HepG2 (cell line): ENCODE data around the gene MTNR1A. TPM values are rescaled to one million over a fixed set of nuclear protein-coding genes. Genes with fewer than 3 reads are reported as not detected.

Experiments
- ATAC-seq: fragments of 200-7000 bp; cut with Tn5 transposase; 3 replicates; pipeline ENCODE4 v1.9.1; 2020; ENCODE audit warnings: mild to moderate bottlenecking, moderate library complexity
- BruUV-seq: library from RNA; stranded (reverse); fragments of 400-500 nt; replicated peaks from 2 replicates; lab custom pipeline; 2021; lab: Mats Ljungman, UMichigan
- CTCF ChIA-PET: fragments of 300-600 bp; formaldehyde crosslinking; extraction: SDS; loops from one replicate; lab custom pipeline; 2021; ENCODE audit warnings: low total read pairs, inconsistent platforms, low intra/inter-chr PET ratio; lab: Yijun Ruan, JAX
- POLR2A ChIA-PET: fragments of 350-600 bp; sonication (Branson Sonifier 250); formaldehyde crosslinking; loops from one replicate; lab custom pipeline; 2020; ENCODE audit warnings: antibody characterized with exemption, inconsistent platforms; lab: Yijun Ruan, JAX
- DNase-seq: peaks from one replicate; pipeline ENCODE4 v3.0.0-alpha.2; 2015; ENCODE audit warnings: low spot score
- FAIRE-seq: peaks from 3 replicates; lab custom pipeline; 2011; peaks lifted over from hg19 to GRCh38; lab: Jason Lieb, UNC
- H2AFZ ChIP-seq: one replicate; pipeline ENCODE4 v1.6.1; 2011; ENCODE audit warnings: low read length, inconsistent platforms
- H3K27ac ChIP-seq: fragments of 300-600 bp; 3 replicates; pipeline ENCODE4 v1.8.0; 2011; ENCODE audit warnings: mixed run types, mild to moderate bottlenecking, mixed read lengths, low read length, inconsistent platforms; ENCODE audit not compliant: insufficient read depth; ENCODE audit errors: extremely low read length
- H3K27me3 ChIP-seq, 2 experiments: fragments of 200-600 bp in 1 of 2; 2 replicates in 1 of 2; 3 replicates in 1 of 2; pipeline versions ENCODE4 v1.6.0 to v1.8.0; 2011; ENCODE audit warnings: low read length in 2 of 2, mild to moderate bottlenecking in 2 of 2, moderate library complexity in 2 of 2, inconsistent platforms in 1 of 2; ENCODE audit not compliant: insufficient read depth in 2 of 2, control insufficient read depth in 1 of 2
- H3K36me3 ChIP-seq, 2 experiments: fragments of 200-600 bp in 1 of 2; replicated peaks in 1 of 2; 2 replicates in 1 of 2; 3 replicates in 1 of 2; pipeline versions ENCODE4 v1.5.1 to v1.8.0; 2011; ENCODE audit warnings: low read length in 2 of 2, inconsistent platforms in 1 of 2; ENCODE audit not compliant: insufficient read depth in 2 of 2, control insufficient read depth in 1 of 2
- H3K4me1 ChIP-seq: 2 replicates; pipeline ENCODE4 v1.5.1; 2012; ENCODE audit warnings: low read length, inconsistent platforms; ENCODE audit not compliant: insufficient read depth
- H3K4me2 ChIP-seq: 2 replicates; pipeline ENCODE4 v1.6.0; 2011; ENCODE audit warnings: low read depth, low read length, inconsistent platforms
- H3K4me3 ChIP-seq, 3 experiments: fragments of 200-600 bp in 1 of 3; sonication (generic), shearing (Covaris generic) in 1 of 3; replicated peaks in 1 of 3; 2 replicates each; pipeline ENCODE4 v1.5.1; 2011 to 2016; ENCODE audit warnings: low read length in 3 of 3, inconsistent platforms in 2 of 3, low read depth in 2 of 3, mild to moderate bottlenecking in 2 of 3, control low read depth in 1 of 3, mixed read lengths in 1 of 3; ENCODE audit not compliant: insufficient read depth in 1 of 3
- H3K79me2 ChIP-seq: one replicate; pipeline ENCODE4 v1.6.1; 2011; ENCODE audit warnings: low read length, inconsistent platforms; ENCODE audit not compliant: insufficient read depth
- H3K9ac ChIP-seq: 2 replicates; pipeline ENCODE4 v1.6.0; 2011; ENCODE audit warnings: mild to moderate bottlenecking, low read depth, low read length, inconsistent platforms; ENCODE audit not compliant: insufficient read depth
- H3K9me3 ChIP-seq: 2 replicates; pipeline ENCODE4 v1.5.1; 2012; ENCODE audit warnings: mild to moderate bottlenecking, low read length
- H4K20me1 ChIP-seq: 2 replicates; pipeline ENCODE4 v1.6.0; 2011; ENCODE audit warnings: inconsistent platforms, mild to moderate bottlenecking, low read length, moderate library complexity; ENCODE audit not compliant: insufficient read depth
- AGO2 ChIP-seq: fragments of 200-400 bp; formaldehyde crosslinking; optimal IDR thresholded peaks from 2 replicates; pipeline ENCODE3; 2017; ENCODE audit warnings: mild to moderate bottlenecking, low read depth, low read length, moderate library complexity
- AHR ChIP-seq: IDR thresholded peaks from 2 replicates; pipeline ENCODE4 v1.6.1; 2018; ENCODE audit warnings: missing genetic modification reagents, missing compliant biosample characterization
- EEA1 ChIP-seq: sonication (generic); formaldehyde crosslinking; IDR thresholded peaks from 2 replicates; pipeline ENCODE4 v1.5.1; 2020; ENCODE audit warnings: mild to moderate bottlenecking, missing genetic modification reagents, borderline replicate concordance
- FOSL1 ChIP-seq: sonication (generic); formaldehyde crosslinking; IDR thresholded peaks from 2 replicates; pipeline ENCODE4 v1.9.0; 2021; ENCODE audit warnings: missing genetic modification reagents, borderline replicate concordance
- NFIC ChIP-seq: IDR thresholded peaks from 2 replicates; pipeline ENCODE4 v1.6.1; 2012; ENCODE audit warnings: mild to moderate bottlenecking, low read length, inconsistent platforms
- PAX8 ChIP-seq: sonication (generic); formaldehyde crosslinking; IDR thresholded peaks from 2 replicates; pipeline ENCODE4 v1.8.0; 2022; ENCODE audit warnings: mild to moderate bottlenecking, missing genetic modification reagents, borderline replicate concordance
- SKI ChIP-seq: fragments of 450-650 bp; IDR thresholded peaks from one replicate; pipeline ENCODE4 v1.6.1; 2018; ENCODE audit warnings: mild to moderate bottlenecking; ENCODE audit not compliant: partially characterized antibody
- TGIF2 ChIP-seq: IDR thresholded peaks from 2 replicates; pipeline ENCODE4 v1.6.1; 2016; ENCODE audit warnings: control low read depth, missing compliant biosample characterization
- ZMYM2 ChIP-seq: sonication (generic); formaldehyde crosslinking; IDR thresholded peaks from 2 replicates; pipeline ENCODE4 v1.8.0; 2022; ENCODE audit warnings: mild to moderate bottlenecking, missing genetic modification reagents
- ZNF253 ChIP-seq: sonication (generic); formaldehyde crosslinking; IDR thresholded peaks from 2 replicates; pipeline ENCODE4 v1.8.0; 2022; ENCODE audit warnings: mild to moderate bottlenecking, missing genetic modification reagents, borderline replicate concordance
- ZNF646 ChIP-seq: sonication (generic); formaldehyde crosslinking; IDR thresholded peaks from 2 replicates; pipeline ENCODE4 v1.9.0; 2021; ENCODE audit warnings: mild to moderate bottlenecking, missing genetic modification reagents
- ZSCAN30 ChIP-seq: sonication (generic); formaldehyde crosslinking; IDR thresholded peaks from 2 replicates; pipeline ENCODE4 v1.5.0; 2020; ENCODE audit warnings: mild to moderate bottlenecking, missing genetic modification reagents
- WGBS: methylation state at CpG from one replicate; pipeline ENCODE4 v1.1.6; 2017; ENCODE audit warnings: low lambda C conversion rate; 5-methylcytosine and 5-hydroxymethylcytosine counted together
- in situ Hi-C: cut with HindIII; loops from 2 replicates; pipeline ENCODE4 v1.10.0; 2017; ENCODE audit warnings: low pct_unique_long_range_greater_than_20kb; ENCODE audit not compliant: extremely low pct_ligation_motif_present
- intact Hi-C: fragments of 100-400 bp; cut with micrococcal nuclease; formaldehyde crosslinking; loops from one replicate; pipeline ENCODE4 v1.10.0; 2022; ENCODE audit not compliant: unreplicated experiment
- polyA plus RNA-seq, 8 experiments: library from polyadenylated mRNA; depleted of rRNA in 3 of 8; stranded (reverse) in 7 of 8; unstranded in 1 of 8; fragments of >200 nt; fragmentation: Illumina TruSeq in 4 of 8; extraction: Trizol in 4 of 8; gene quantifications; 2 replicates each; pipeline versions ENCODE4 v1.2.1 to v1.2.3, GENCODE V29; 2011 to 2016; ENCODE audit warnings: low read depth in 4 of 8, missing spikeins in 1 of 8, mixed read lengths in 1 of 8; ENCODE audit not compliant: insufficient read depth in 1 of 8
- total RNA-seq, 5 experiments: library from RNA; depleted of rRNA; stranded (reverse); fragments of >200 nt; fragmentation: Illumina TruSeq; extraction: Trizol; gene quantifications; 2 replicates each; pipeline ENCODE4 v1.2.3, GENCODE V29; 2016; ENCODE audit warnings: low read depth in 1 of 5

MTNR1A gene
- total and polyA plus RNA-seq, 2 of the 13 experiments (the other 11 are each of a cell fraction or from before 2014, with no cell fraction given) = not detected

- no peaks in the 10 kb centered on the region for H4K20me1 ChIP-seq
- H3K27ac ChIP-seq = no peak overlapping the region
- in situ Hi-C loops = no loop called here
- no peak overlapping the region for H3K4me2 ChIP-seq
- intact Hi-C loops = no loop called here
- no peak overlapping the region for H3K9ac ChIP-seq
- CTCF ChIA-PET = no interaction called here
- H3K79me2 ChIP-seq = no peaks in the 10 kb centered on the region
- no peaks in the 10 kb centered on the region for H3K4me1 ChIP-seq
- H2AFZ ChIP-seq = no peak overlapping the region
- WGBS = 30% methylated on average over 8 of the region's 9 CpGs
- TF ChIP-seq AHR (CRISPR knock-in tag) (no peak), PAX8 (CRISPR knock-in tag) (no peak), ZSCAN30 (CRISPR knock-in tag) (no peak), EEA1 (no peak), AGO2 (no peak), NFIC (no peak), ZMYM2 (no peak), ZNF253 (CRISPR knock-in tag) (no peak), FOSL1 (CRISPR knock-in tag) (no peak), ZNF646 (no peak), SKI (no peak), TGIF2 (CRISPR knock-in tag) (no peak)
- no peak overlapping the region for H3K4me3 ChIP-seq
- H3K9me3 ChIP-seq = no peaks in the 10 kb centered on the region
- no TSS peak for BruUV-seq
- POLR2A ChIA-PET = no interaction called here
- DNase-seq (no peak), FAIRE-seq (no peak), ATAC-seq (peak; percentile 77)
- no peaks in the 10 kb centered on the region for H3K36me3 ChIP-seq
- H3K27me3 ChIP-seq = peaks cover 1 to 10% of the 10 kb centered on the region in 2 experiments; a peak in 4 of 5 replicates
Observed at GRCh38 chr4:186487726-186488125, 67.6 kb downstream of the MTNR1A start.
